Mucosa of stomach (tissue), 1 donor: Measurements from ENCODE around the gene LEF1.

Source experiments
- H3K27me3 ChIP-seq: one replicate; pipeline ENCODE4 v1.7.0; 2013; ENCODE audit warnings: mild to moderate bottlenecking, low read length; ENCODE audit not compliant: control insufficient read depth, insufficient read depth
- H3K36me3 ChIP-seq: one replicate; pipeline ENCODE4 v1.7.0; 2013; ENCODE audit warnings: low read length; ENCODE audit not compliant: control insufficient read depth, insufficient read depth
- H3K4me1 ChIP-seq: one replicate; pipeline ENCODE4 v1.7.0; 2013; ENCODE audit warnings: mild to moderate bottlenecking, low read length; ENCODE audit not compliant: control insufficient read depth, insufficient read depth
- H3K4me3 ChIP-seq: one replicate; pipeline ENCODE4 v1.7.0; 2013; ENCODE audit warnings: low read length
- H3K9ac ChIP-seq: one replicate; pipeline ENCODE4 v1.7.0; 2013; ENCODE audit warnings: mild to moderate bottlenecking, low read length, moderate library complexity
- H3K9me3 ChIP-seq: one replicate; pipeline ENCODE4 v1.7.0; 2013; ENCODE audit warnings: mild to moderate bottlenecking, low read length, moderate library complexity; ENCODE audit not compliant: control insufficient read depth
- donor health status: Pancreatic carcinoma.

Gene LEF1

GRCh38 chr4:108100827-108101226 is 67.9 kb downstream of the LEF1 start:
- no peak overlapping the region for H3K4me3 ChIP-seq
- no peaks in the 10 kb centered on the region for H3K9me3 ChIP-seq
- H3K4me1 ChIP-seq, result no peaks in the 10 kb centered on the region
- no peaks in the 10 kb centered on the region for H3K27me3 ChIP-seq
- H3K9ac ChIP-seq, result no peak overlapping the region
- H3K36me3 ChIP-seq, result no peaks in the 10 kb centered on the region

DNA sequence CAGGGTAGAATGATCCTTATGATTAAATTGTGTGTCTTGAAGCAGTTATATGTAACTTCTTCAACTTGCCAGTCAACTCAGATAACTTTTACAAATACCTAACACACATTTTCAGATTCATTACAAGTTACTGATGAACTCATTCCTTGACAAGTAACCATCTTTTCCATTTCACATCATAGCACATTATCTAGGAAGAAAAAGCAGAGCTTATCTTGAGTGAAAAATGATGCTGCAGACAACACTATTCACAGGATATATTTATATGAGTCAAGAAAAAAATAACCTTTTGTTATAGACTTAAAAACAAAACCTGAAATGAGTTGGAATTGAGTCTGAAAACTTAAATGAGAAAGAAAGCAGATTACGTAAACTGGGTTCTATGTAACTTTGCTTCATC is 68.9 kb downstream of the LEF1 start:
- H3K9me3 ChIP-seq, result no peaks in the 10 kb centered on the region
- H3K27me3 ChIP-seq, result no peaks in the 10 kb centered on the region
- no peak overlapping the region for H3K9ac ChIP-seq
- no peak overlapping the region for H3K4me3 ChIP-seq
- no peaks in the 10 kb centered on the region for H3K36me3 ChIP-seq
- no peaks in the 10 kb centered on the region for H3K4me1 ChIP-seq

GRCh38 chr4:108097990-108098553 is 70.7 kb downstream of the LEF1 start:
- Histone ChIP-seq H3K4me3 (no peak overlapping the region), H3K9ac (no peak overlapping the region), H3K4me1 (no peaks in the 10 kb centered on the region), H3K9me3 (no peaks in the 10 kb centered on the region), H3K27me3 (no peaks in the 10 kb centered on the region), H3K36me3 (no peaks in the 10 kb centered on the region)

- Histone ChIP-seq H3K36me3 (no peaks in the 10 kb centered on the region), H3K4me1 (no peaks in the 10 kb centered on the region), H3K9ac (no peak overlapping the region), H3K4me3 (no peak overlapping the region), H3K9me3 (no peaks in the 10 kb centered on the region), H3K27me3 (no peaks in the 10 kb centered on the region)
Measured at GRCh38 chr4:108094923-108095482, 73.7 kb downstream of the LEF1 start.

GRCh38 chr4:108094131-108094530 is 74.6 kb downstream of the LEF1 start:
- H3K4me3 ChIP-seq, result no peak overlapping the region
- no peaks in the 10 kb centered on the region for H3K36me3 ChIP-seq
- no peaks in the 10 kb centered on the region for H3K4me1 ChIP-seq
- no peaks in the 10 kb centered on the region for H3K27me3 ChIP-seq
- H3K9ac ChIP-seq, result no peak overlapping the region
- H3K9me3 ChIP-seq, result no peaks in the 10 kb centered on the region

GRCh38 chr4:108092288-108092687 is 76.4 kb downstream of the LEF1 start:
- Histone ChIP-seq H3K27me3 (no peaks in the 10 kb centered on the region), H3K36me3 (no peaks in the 10 kb centered on the region), H3K4me1 (no peaks in the 10 kb centered on the region), H3K9ac (no peak overlapping the region), H3K9me3 (no peaks in the 10 kb centered on the region), H3K4me3 (no peak overlapping the region)

- Histone ChIP-seq H3K9ac (no peak overlapping the region), H3K4me3 (no peak overlapping the region), H3K36me3 (no peaks in the 10 kb centered on the region), H3K4me1 (no peaks in the 10 kb centered on the region), H3K9me3 (no peaks in the 10 kb centered on the region), H3K27me3 (no peaks in the 10 kb centered on the region)
Measured at GRCh38 chr4:108087293-108087967, 81.3 kb downstream of the LEF1 start.

- no peaks in the 10 kb centered on the region for H3K9me3 ChIP-seq
- no peak overlapping the region for H3K4me3 ChIP-seq
- no peaks in the 10 kb centered on the region for H3K4me1 ChIP-seq
- H3K9ac ChIP-seq, result no peak overlapping the region
- H3K27me3 ChIP-seq, result no peaks in the 10 kb centered on the region
- no peaks in the 10 kb centered on the region for H3K36me3 ChIP-seq
Measured at GRCh38 chr4:108081256-108081655, 87.5 kb downstream of the LEF1 start.

DNA sequence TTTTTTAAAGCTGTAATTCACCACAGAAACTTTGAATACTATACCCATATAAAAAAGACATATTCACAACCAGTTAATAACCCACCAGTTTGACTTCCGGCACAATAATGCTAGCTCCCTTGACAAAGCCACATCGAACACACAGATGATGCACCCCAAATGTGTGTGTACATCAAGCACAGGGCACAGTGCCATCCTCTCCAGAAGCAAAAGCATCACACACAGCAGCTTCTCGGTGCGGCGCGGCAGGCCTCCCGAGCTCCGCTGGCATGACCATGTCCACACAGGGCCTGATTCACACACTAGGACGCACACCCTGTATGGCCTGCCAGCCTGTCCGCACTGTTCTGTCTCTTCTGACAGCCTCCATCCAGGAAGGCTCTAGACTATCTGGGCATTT is 88.0 kb downstream of the LEF1 start:
- H3K36me3 ChIP-seq, result no peaks in the 10 kb centered on the region
- no peaks in the 10 kb centered on the region for H3K4me1 ChIP-seq
- H3K27me3 ChIP-seq, result no peaks in the 10 kb centered on the region
- H3K9ac ChIP-seq, result no peak overlapping the region
- no peaks in the 10 kb centered on the region for H3K9me3 ChIP-seq
- H3K4me3 ChIP-seq, result no peak overlapping the region

DNA sequence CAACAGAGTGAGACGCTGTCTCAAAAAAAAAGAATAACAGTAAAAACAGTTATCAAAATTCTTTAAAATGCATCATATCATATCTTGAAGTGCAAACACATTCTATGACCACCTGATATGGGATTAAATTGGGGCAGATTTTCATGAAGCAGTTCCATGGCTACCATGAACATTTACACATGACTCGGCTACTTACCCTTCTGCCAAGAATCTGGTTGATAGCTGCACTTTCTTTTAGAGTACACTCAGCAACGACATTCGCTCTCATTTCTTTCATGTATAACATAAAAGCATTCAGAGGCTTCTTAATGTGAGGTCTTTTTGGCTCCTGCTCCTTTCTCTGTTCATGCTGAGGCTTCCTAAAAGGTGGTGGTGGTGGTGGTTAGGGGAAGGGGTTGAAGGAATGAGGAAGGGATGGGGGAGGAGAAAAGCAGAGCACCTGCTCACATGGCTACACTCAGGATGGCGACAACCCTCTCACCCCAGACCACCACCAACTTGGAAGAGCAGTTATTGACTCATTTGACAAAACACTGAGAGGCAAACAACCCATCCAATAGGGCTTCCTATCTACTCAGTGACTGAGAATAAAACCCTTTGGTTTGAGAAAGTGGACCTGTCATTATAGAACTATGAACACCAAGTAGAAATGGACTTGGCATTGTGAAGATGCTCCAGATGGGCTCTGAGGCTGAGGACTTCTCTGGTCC is 90.6 kb downstream of the LEF1 start:
- Histone ChIP-seq H3K9ac (no peak overlapping the region), H3K36me3 (no peaks in the 10 kb centered on the region), H3K27me3 (no peaks in the 10 kb centered on the region), H3K9me3 (no peaks in the 10 kb centered on the region), H3K4me1 (no peaks in the 10 kb centered on the region), H3K4me3 (no peak overlapping the region)

- H3K4me1 ChIP-seq, result no peaks in the 10 kb centered on the region
- no peaks in the 10 kb centered on the region for H3K27me3 ChIP-seq
- no peaks in the 10 kb centered on the region for H3K36me3 ChIP-seq
- no peak overlapping the region for H3K4me3 ChIP-seq
- no peaks in the 10 kb centered on the region for H3K9me3 ChIP-seq
- no peak overlapping the region for H3K9ac ChIP-seq
Measured at GRCh38 chr4:108072300-108072699, 96.4 kb downstream of the LEF1 start.

GRCh38 chr4:108070775-108071174 is 98.0 kb downstream of the LEF1 start:
- H3K27me3 ChIP-seq, result no peaks in the 10 kb centered on the region
- no peaks in the 10 kb centered on the region for H3K36me3 ChIP-seq
- no peak overlapping the region for H3K9ac ChIP-seq
- no peaks in the 10 kb centered on the region for H3K9me3 ChIP-seq
- no peaks in the 10 kb centered on the region for H3K4me1 ChIP-seq
- no peak overlapping the region for H3K4me3 ChIP-seq
